K562 (cell line): Measurements from ENCODE around the gene TIAM1.

Experiments used
- CHD1 ChIP-seq: fragments of 200-600 bp; sonication (generic); IDR thresholded peaks from one replicate; pipeline ENCODE4 v1.6.1; 2012; ENCODE audit warnings: mild to moderate bottlenecking, moderate library complexity, low read length, inconsistent platforms
- CTCF ChIP-seq, 3 experiments: IDR thresholded peaks in 2 of 3; conservative IDR thresholded peaks in 1 of 3; 2 replicates each; pipeline ENCODE4 v1.5.1; 2011 to 2012; ENCODE audit warnings: low read length in 3 of 3, mild to moderate bottlenecking in 3 of 3, control low read depth in 2 of 3, improper control_type of control experiment in 1 of 3, inconsistent platforms in 1 of 3, low read depth in 1 of 3, mixed read lengths in 1 of 3, moderate library complexity in 1 of 3; ENCODE audit not compliant: insufficient read depth in 2 of 3
- HMGXB4 ChIP-seq: sonication (generic); formaldehyde crosslinking; IDR thresholded peaks from 2 replicates; pipeline ENCODE4 v1.8.1; 2023; ENCODE audit warnings: mild to moderate bottlenecking, missing genetic modification reagents
- MNT ChIP-seq, 2 experiments: fragments of 450-650 bp; conservative IDR thresholded peaks; 2 replicates each; pipeline ENCODE4 v1.6.1; 2017; ENCODE audit warnings: mild to moderate bottlenecking in 2 of 2, moderate library complexity in 2 of 2
- NBN ChIP-seq: fragments of 450-650 bp; IDR thresholded peaks from 2 replicates; pipeline ENCODE4 v1.6.1; 2016; ENCODE audit warnings: low read depth, mild to moderate bottlenecking
- NFE2L1 ChIP-seq: fragments of 450-650 bp; IDR thresholded peaks from 2 replicates; pipeline ENCODE4 v1.6.1; 2016; ENCODE audit warnings: missing genetic modification characterization, low read depth, mild to moderate bottlenecking, missing compliant biosample characterization, moderate library complexity, borderline replicate concordance
- NR2C2 ChIP-seq, 2 experiments: fragments of 200-800 bp in 1 of 2; sonication (Bioruptor generic) in 1 of 2; sonication (generic) in 1 of 2; formaldehyde crosslinking in 1 of 2; IDR thresholded peaks; 2 replicates each; pipeline versions ENCODE4 v1.6.1 to v1.8.0; 2016 to 2022; ENCODE audit warnings: mild to moderate bottlenecking in 1 of 2, missing compliant biosample characterization in 1 of 2, missing genetic modification characterization in 1 of 2, missing genetic modification reagents in 1 of 2
- RBM22 ChIP-seq: fragments of 200-400 bp; formaldehyde crosslinking; IDR thresholded peaks from 2 replicates; pipeline ENCODE4 v1.6.1; 2018; ENCODE audit warnings: low read length, low read depth; ENCODE audit not compliant: poor library complexity, severe bottlenecking
- YBX1 ChIP-seq: fragments of 450-650 bp; IDR thresholded peaks from 2 replicates; pipeline ENCODE4 v1.7.1; 2016; ENCODE audit warnings: mild to moderate bottlenecking
- YY1 ChIP-seq, 3 experiments: IDR thresholded peaks; 2 replicates each; pipeline ENCODE4 v1.6.1; 2011; ENCODE audit warnings: low read length in 2 of 3, mild to moderate bottlenecking in 2 of 3, moderate library complexity in 2 of 3, borderline replicate concordance in 1 of 3, control low read depth in 1 of 3, low read depth in 1 of 3; ENCODE audit not compliant: insufficient read depth in 3 of 3, insufficient replicate concordance in 2 of 3, control insufficient read depth in 1 of 3, insufficient read length in 1 of 3; ENCODE audit errors: extremely low read depth in 1 of 3
- ZBTB33 ChIP-seq: sonication (generic); formaldehyde crosslinking; IDR thresholded peaks from 2 replicates; pipeline ENCODE4 v1.8.1; 2023; ENCODE audit warnings: mild to moderate bottlenecking, missing genetic modification reagents
- ZNF696 ChIP-seq: fragments of 250-450 bp; sonication (Bioruptor Pico); conservative IDR thresholded peaks from 2 replicates; pipeline ENCODE4 v1.4.0; 2020; ENCODE audit warnings: mild to moderate bottlenecking, moderate library complexity
- ZZZ3 ChIP-seq: fragments of 450-650 bp; IDR thresholded peaks from 2 replicates; pipeline ENCODE4 v1.6.1; 2016; ENCODE audit warnings: antibody characterized with exemption, mild to moderate bottlenecking, moderate library complexity

- TF ChIP-seq HMGXB4 (CRISPR knock-in tag) (no peak), ZNF696 (no peak), CHD1 (no peak), NFE2L1 (no peak), ZBTB33 (no peak), ZZZ3 (no peak), MNT (conservative IDR thresholded peaks at IDR 0.05) (no peak), NBN (no peak), NR2C2 (CRISPR knock-in tag; IDR thresholded peaks at IDR 0.05) (no peak), NR2C2 (tag; IDR thresholded peaks at IDR 0.05) (no peak), YY1 (IDR thresholded peaks at IDR 0.05; ENCODE audit: borderline replicate concordance in 1 of 3, control insufficient read depth in 1 of 3, extremely low read depth in 1 of 3, insufficient read depth in 3 of 3, insufficient read length in 1 of 3, insufficient replicate concordance in 2 of 3, low read depth in 1 of 3, low read length in 2 of 3) (no peak), RBM22 (no peak), YBX1 (no peak), CTCF (IDR thresholded peaks at IDR 0.05 in 2 of 3, conservative IDR thresholded peaks at IDR 0.05 in 1 of 3; ENCODE audit: insufficient read depth in 2 of 3, low read depth in 1 of 3, low read length in 3 of 3) (peak in 2 of 3 experiments; percentile 10 to 32; a peak in 1 of 6 replicates)
These were observed 79.5 kb downstream of the TIAM1 start for GRCh38 chr21:31264574-31264973.
